DND-41 (cell line): Measurements from ENCODE around the gene ANKRD13B.

Source experiments
- CTCF ChIP-seq: IDR thresholded peaks from 2 replicates; pipeline ENCODE4 v1.5.1; 2012; ENCODE audit warnings: borderline replicate concordance, low read length, moderate library complexity, mild to moderate bottlenecking; ENCODE audit not compliant: poor library complexity, severe bottlenecking; ENCODE audit errors: extremely low read depth
- EZH2 ChIP-seq: IDR thresholded peaks from 3 replicates; pipeline ENCODE4 v1.6.1; 2012; ENCODE audit warnings: borderline replicate concordance, low read depth, mild to moderate bottlenecking, moderate library complexity, low read length, inconsistent platforms; ENCODE audit not compliant: severe bottlenecking

GRCh38 chr17:29624586-29624985, 31.7 kb downstream of the ANKRD13B start:
- no peak for TF ChIP-seq EZH2
- TF ChIP-seq CTCF, result no peak
